HG02852 (cell line): ENCODE measurements around the gene KLF17.
"Not testable (repeated sequence)": the region's sequence is repeated elsewhere in the genome, so short reads cannot be mapped to it uniquely, and the experiment has no call there.

Source experiments
- ATAC-seq: cut with Tn5 transposase; IDR thresholded peaks from one replicate; pipeline ENCODE4 v1.9.1; 2021; ENCODE audit warnings: mild to moderate bottlenecking, moderate library complexity; ENCODE audit not compliant: unreplicated experiment

The KLF17 gene

DNA sequence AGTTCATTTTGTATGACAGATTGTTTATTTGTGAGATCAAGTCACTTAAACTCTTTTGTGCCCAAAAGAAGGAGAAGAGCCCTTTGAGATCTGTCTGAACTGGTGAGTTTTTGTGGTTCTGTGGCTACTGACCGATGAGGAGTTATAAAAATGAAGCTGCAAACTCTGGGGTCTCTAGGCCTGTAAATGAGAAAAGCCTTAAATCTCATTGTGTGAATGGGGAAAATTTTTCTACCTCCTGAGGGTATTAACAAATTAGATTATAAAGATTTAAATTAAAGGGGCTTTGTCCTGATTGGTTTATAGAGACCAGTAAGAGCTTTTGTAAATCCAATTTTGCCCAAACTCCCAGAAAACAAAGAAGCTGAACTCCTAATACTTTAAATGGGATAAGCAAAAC lies 9.7 kb upstream of the KLF17 start:
- ATAC-seq = no peak

DNA sequence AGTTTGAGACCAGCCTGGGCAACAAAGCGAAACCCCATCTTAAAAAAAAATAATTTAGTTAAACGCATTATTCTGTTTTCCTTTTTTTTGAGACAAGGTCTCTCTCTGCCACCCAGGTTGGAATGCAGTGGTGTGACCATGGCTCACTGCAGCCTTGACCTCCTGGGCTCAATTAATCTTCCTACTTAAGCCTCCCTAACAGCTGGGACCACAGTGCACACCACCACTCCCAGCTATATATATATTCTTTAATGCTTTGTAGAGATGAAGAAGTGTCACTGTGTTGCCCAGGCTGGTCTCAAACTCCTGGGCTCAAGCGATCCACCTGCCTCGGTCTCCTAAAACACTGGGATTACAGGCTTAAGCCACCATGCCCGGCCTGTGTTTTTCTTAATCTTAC lies 7.7 kb upstream of the KLF17 start:
- no peak for ATAC-seq

DNA sequence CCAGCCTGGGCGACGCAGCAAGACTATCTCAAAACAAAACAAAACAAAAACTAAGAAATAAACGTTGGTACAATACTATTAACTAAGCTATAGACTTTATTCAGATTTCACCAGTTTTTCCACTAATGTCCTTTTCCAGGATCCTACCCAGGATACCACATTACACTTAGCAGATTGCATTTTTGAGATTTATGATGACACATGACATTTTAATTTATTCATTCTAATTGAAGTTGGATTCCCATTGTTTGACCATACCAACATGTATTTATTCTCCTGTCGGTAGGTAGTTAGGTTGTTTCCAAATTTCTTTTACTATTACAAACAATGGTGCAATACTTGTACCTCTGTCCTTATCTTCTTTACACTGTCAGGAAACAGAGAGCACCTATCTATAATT lies 6.8 kb upstream of the KLF17 start:
- no peak for ATAC-seq

DNA sequence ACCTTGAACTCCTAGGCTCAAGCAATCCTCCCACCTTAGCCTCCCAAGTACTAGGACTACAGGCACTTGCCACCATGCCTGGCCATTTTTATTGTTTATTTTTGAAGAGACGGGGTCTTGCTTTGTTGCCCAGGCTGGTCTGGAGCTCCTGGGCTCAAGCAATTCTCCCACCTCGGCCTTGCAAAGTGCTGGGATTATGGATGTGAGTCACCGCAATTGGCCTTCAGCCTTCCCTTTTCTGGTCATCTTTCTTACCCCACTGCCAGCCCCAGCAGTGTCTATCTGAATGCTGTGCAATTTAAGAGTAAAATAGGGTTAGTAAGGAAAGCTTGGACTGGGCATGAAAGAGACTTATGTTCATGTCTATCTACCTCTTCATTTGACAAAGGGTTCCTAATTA lies 6.1 kb upstream of the KLF17 start:
- no peak for ATAC-seq

DNA sequence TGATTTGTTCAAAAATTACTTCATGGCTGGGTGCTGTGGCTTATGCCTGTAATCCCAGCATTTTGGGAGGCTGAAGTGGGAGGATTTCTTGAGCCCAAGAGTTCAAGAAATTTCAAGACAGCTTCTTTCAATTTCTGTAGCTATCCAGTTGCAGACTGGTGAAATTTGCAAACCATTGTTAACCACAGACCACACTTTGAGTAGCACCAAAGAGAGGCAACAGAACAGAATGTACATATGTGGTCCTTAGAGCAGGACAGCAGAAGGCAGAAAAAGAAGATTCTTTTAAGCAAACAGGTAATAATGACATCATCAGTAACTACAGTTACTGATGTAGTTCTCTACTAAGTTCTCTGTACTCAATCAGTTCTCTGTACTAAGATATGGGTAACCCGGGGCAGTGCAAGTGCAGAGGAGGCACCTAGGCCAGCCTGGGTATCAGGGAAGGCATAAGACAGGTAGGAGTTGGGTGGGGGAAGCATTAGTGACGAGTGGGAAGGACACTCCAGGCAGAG lies 5.5 kb upstream of the KLF17 start:
- ATAC-seq = no peak

DNA sequence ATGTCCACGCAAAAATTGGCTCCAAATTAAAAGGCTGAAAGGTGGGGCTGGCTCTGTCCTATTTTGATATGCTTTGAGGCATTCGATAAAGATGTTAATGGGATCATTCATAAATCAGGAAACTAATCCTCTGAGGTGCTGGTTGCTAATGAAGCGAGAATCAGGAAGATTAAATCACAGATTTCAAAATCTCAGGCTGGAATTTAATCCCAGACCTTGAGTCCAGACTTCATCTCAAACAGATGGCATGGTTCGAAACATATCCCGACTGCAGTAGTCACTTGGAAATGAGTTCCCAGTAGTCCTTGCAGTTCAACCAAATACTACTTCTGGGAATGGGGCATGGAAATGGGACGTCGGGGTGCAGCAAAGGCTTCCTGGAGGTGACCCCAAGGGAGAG lies 4.5 kb upstream of the KLF17 start:
- ATAC-seq = no peak

DNA sequence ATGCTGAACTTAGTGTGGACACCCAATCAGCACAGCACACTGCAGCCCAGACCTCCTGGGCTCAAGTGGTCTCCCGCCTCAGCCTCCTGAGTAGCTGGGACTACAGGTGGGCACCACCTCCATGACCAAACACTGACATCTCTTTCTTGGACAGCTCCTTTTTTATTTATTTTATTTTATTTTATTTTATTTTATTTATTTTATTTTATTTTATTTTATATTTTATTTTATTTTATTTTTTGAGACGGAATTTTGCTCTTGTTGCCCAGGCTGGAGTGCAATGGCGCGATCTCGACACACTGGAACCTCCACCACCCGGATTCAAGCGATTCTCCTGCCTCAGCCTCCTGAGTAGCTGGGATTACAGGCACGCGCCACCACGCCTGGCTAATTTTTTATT lies 1.3 kb upstream of the KLF17 start:
- not testable (repeated sequence) for ATAC-seq

DNA sequence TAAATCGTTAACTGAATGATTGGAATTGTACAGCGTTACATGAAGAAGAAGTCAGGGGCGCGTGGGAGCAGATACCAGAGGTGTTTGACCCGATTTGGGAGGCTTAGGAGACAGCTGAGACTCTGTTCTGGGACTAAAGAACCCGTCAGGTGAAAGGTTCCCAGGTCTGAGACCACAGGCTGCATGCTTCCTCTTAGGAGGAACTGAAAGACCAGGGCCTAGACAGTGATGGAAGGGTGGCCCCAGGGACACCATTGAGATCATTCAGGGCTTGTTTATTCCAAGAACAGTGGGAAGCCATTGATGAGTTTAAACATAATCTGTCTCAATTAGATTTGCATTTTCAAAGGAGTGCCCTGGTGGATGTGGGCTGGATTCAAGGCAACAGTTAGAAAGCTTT lies 904 bp downstream of the KLF17 start:
- no peak for ATAC-seq

DNA sequence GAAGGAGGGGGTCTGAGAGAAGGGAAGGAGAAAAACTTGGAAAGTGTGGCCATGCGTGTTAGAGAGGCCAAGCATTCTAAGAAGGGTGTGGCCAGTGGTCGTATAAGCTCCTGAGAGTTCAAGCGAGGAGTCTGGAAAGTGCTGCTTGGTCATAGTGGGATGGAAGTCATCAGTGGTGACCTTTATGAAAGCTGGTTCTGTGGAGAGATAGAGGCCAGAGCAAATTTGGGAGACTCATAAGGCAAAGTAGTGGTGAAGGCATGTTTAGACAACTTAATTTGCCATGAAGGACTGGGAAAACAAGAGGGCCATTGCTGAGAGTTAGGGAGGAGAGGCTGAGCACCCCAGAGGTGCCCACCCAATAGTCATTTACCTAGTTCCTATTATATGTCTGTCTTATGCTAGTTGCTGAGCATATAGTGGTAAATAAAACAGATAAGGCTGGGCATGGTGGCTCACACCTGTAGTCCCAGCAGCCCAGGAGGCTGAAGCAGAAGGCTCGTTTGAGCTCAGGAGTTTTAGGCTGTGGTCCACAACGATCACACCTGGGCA lies 1.9 kb downstream of the KLF17 start:
- ATAC-seq = no peak

DNA sequence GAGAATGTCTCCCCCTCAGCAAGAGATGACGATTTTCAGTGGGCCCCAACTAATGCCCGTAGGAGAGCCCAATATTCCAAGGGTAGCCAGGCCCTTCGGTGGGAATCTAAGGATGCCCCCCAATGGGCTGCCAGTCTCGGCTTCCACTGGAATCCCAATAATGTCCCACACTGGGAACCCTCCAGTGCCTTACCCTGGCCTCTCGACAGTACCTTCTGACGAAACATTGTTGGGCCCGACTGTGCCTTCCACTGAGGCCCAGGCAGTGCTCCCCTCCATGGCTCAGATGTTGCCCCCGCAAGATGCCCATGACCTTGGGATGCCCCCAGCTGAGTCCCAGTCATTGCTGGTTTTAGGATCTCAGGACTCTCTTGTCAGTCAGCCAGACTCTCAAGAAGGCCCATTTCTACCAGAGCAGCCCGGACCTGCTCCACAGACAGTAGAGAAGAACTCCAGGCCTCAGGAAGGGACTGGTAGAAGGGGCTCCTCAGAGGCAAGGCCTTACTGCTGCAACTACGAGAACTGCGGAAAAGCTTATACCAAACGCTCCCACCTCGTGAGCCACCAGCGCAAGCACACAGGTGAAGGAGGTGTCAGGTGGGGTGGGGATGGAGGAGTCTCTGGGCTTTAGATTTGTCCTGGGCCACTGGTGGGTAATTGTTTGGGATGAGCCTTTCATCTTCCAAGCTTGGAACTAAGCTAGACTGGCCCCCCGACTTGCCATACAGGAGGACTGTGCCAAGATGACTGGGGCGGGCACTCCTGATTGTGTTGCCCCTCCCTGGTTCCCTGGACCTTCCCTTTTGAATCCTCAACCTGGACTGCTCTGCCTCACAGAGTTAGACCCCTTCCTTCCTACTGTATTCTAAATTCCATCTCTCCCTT lies 11.2 kb downstream of the KLF17 start:
- ATAC-seq = no peak

DNA sequence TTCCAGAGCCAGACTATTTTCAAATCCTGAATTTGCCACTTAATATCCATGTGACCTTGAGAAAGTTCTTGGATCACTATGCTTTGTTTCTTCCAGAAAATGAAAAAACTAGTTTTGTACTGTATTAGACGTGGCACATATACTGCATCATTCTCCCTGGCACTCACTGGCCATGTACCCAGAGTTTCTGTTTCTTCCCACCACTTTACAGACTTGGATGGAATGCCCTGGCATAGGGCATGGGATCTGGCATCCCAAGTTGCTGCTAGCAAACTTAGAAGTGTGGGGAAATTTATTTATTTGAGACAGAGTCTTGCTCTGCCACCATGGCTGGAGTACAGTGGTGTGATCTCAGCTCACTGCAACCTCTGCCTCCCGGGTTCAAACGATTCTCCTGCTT lies 12.8 kb downstream of the KLF17 start:
- no peak for ATAC-seq

DNA sequence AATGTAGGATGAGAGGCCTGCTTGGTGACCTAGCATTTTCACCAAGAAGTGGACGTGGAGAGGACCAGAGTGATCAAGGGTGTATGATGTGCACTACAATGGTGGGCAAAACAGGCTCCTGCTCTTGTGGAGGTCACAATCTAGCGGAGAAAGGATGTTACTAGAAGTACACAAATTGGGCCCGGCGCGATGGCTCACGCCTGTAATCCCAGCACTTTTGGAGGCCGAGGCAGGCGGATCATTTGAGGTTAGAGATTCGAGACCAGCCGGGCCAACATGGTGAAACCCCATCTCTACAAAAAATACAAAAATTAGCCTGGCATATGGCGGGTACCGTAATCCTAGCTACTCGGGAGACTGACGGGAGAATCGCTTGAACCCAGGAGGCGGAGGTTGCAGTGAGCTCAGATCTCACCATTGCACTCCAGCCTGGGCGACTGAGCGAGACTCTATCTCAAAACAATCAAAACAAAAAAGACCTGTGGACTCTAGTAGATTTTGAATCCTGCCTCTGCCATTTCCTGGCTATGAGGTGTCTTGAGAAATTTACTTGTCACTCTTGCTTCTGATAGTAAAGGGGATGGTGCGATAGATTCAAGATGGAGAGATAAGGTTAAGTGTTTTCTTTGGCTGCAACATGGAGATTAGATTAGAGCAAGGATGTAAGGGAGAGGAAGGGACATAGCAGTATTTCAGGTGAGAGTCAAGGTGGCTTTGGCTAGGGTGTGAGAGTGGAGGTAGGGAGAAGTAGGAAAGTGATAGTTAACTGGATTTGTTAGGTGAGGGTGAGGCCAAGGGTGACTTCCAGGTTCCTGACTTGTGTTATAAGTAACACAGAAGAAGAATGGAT lies 15.7 kb downstream of the KLF17 start:
- ATAC-seq = no peak

DNA sequence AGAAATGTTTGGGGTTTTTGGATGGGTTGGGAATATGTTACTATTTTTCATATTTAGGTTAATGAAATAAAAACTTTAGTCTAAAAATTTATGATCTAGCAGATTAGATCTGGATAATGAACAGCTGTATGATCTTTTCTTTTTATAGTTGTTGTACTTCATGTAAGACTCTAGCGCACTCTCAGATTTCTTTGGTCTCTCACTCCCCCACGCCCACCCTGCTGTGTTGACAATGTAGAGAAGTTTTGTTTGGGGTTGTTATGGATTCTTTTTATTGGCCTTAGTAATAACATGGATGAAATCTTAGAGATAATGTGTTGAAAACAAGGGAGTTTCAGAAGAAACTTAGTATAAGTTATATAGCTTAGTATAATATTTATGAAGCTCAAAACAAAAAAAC lies 17.3 kb downstream of the KLF17 start:
- no peak for ATAC-seq

DNA sequence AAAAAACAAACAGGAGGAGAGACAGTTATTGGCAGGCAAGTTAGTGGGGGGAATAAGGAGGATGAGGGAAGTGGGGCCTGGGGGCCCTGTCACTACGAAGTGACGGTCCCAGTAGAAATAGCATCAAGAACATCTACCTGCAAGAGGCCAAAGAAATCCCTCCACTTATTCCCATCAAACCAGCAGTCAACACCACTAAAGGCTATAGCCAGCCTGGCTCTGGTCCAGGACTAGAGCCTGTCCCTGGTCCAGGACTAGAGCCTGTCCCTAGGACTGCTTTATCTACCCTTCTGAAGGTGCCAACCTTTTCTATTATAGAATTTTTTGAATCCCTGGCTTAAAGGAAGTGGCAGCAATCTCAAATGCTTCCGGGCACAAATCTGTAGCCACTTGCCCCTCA lies 19.6 kb downstream of the KLF17 start:
- no peak for ATAC-seq

DNA sequence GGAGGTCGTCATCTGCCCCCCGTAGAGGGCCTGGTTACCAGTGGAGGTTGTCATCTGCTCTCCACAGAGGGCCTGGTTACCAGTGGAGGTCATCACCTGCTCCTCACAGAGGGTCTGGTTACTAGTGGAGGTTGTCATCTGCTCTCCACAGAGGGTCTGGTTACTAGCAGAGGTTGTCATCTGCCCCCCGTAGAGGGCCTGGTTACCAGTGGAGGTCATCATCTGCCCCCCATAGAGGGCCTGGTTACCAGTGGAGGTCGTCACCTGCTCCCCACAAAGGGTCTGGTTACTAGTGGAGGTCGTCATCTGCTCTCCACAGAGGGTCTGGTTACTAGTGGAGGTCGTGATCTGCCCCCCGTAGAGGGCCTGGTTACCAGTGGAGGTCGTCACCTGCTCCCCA lies 20.9 kb downstream of the KLF17 start:
- ATAC-seq = not testable (repeated sequence)

DNA sequence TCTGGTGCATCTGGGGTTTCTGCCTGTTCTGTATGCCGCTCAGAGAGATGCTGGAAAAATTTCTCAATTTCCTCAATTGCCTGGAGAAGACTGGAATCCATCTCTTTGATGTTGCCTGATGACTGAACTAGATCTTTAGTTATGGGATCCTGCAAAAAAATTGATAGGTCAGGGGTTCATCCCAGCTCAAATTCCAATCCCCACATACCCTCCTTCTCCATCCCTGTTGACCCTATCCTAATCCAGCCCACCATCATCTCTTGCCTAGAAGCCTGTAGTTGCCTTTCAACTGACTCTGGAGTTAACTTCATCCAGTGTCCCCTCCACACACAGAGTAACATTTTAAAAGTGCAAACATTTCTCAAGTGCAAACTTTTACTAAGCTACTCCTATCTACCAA lies 22.9 kb downstream of the KLF17 start, which contains the start of gene KLF18:
Gene KLF18, minus strand, starts transcription at position 101 of the 400 bp plus-strand sequence. Its CDS starts 0 bp downstream, at position 101.
- ATAC-seq = no peak

DNA sequence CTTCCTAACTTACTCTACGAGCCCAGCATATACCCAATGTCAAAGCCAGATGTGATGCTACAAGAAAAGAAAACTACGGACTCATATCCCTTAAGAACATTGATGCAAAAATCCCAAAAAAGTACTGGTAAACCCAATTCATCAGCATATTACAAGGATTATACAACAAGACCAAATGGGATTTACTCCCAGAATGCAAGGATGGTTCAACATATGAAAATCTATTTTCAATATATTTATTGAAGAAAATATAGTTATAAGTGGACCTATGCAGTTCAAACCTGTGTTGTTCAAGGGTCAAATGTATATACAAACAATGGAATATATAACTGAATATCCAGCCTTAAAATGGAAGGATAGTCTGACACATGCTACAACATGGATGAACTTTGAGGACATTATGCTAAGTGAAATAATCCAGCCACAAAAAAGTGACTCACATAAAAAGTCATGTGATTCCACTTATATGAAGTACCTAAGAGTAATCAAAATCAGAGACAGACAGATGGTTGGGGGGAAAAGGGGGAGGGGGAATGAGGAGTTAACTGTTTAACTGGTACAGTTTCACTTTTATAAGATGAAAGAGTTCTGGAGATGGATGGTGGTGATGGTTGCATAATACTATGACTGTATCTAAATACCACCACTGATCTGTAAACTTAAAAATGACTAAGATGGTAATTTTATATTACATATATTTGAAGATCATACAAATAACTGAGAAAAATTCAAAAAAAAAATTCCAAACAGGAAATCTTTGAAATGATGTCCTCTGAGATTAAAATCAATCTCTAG lies 26.5 kb downstream of the KLF17 start:
- no peak for ATAC-seq

DNA sequence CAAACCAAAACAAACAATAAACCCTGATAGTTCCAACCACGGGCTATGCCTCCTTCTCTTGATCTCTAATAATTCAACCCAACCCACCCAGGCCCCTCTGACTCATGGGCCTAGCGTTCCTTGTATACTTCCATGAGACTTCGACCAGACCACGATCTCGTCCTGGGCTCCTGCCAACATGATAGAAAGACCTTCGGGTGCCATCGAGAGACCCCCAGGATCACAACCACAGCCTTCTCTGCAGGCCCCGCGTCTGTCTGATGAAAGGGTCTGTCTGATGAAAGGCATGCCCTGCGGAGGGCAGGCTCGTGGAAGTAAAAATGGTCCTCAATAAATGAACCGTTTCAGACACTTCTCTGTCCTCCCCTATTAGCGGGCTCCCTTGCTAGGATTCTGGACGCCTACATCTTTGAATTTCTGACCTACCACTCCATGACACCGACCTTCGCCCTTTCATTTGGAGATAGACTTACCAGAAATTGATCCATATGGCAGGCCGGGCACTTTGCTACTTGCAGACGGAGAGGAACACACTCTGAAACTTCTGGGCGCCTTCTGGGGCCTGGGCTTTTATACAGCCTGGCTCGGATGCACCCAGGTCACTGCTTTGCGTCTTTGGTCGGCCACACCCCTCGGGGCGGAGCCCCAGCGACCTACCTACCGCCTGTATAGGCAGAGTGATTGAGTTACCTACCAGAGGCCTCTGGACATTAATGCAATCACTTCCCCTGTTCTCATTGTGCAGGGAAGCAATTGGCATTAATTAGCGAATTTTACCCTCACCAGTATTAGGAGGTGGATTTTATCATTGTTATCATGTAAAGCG lies 28.1 kb downstream of the KLF17 start:
- no peak for ATAC-seq

DNA sequence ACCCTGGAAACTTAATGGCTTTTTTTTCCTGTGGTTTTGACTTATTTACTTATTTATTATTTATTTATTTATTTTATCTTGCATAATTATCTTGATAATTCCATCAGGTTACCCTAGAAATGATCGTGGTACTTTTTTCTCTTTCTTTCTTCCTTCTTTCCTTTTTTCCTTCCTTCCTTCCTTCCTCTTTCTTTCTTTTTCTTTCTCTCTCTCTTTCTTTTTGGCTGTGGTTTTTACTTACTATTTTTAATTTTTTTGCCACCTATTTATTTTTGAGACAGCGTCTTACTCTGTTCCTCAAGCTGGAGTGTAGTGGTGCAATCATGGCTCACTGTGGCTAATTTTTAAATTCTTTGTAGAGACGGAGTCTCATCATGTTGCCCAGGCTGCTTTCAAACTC lies 29.0 kb downstream of the KLF17 start:
- ATAC-seq = no peak

DNA sequence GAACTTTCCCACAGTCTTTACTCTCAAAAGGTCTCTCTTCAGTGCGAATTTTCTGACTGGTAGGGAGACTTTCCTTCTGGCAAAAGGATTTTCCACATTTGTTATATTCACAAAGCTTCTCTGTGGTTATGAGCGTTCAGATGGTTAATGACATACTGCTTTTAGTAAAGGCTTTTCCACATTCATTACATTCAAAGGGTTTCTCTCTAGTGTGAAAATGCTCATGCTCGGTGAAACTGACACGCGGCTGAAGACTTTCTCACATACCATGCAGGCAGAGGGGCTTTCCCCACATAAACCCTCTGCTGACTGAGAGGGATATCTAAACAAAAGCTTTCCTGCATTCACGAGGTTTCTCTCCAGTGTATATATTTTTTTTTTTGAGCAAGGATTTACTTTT lies 32.7 kb downstream of the KLF17 start:
- ATAC-seq = no peak
